HG03108 (cell line): Measurements from ENCODE around the gene GRID2.

ENCODE experiments used
- ATAC-seq: cut with Tn5 transposase; IDR thresholded peaks from one replicate; pipeline ENCODE4 v1.9.1; 2021; ENCODE audit warnings: moderate library complexity; ENCODE audit not compliant: unreplicated experiment

Gene GRID2

GRCh38 chr4:93467484-93468155 lies 1163.9 kb downstream of the GRID2 start:
- ATAC-seq, result no peak

GRCh38 chr4:93469560-93469959 lies 1165.8 kb downstream of the GRID2 start:
- no peak for ATAC-seq

GRCh38 chr4:93475730-93476129 lies 1172.0 kb downstream of the GRID2 start:
- ATAC-seq, result no peak

- ATAC-seq, result no peak
These were observed 1175.0 kb downstream of the GRID2 start for GRCh38 chr4:93478805-93479204.

GRCh38 chr4:93480452-93480851 lies 1176.7 kb downstream of the GRID2 start:
- ATAC-seq, result no peak

GRCh38 chr4:93495346-93495745 lies 1191.6 kb downstream of the GRID2 start:
- ATAC-seq, result no peak

- no peak for ATAC-seq
These were observed 1197.5 kb downstream of the GRID2 start for GRCh38 chr4:93501244-93501643.

- no peak for ATAC-seq
These were observed 1198.2 kb downstream of the GRID2 start for GRCh38 chr4:93501946-93502345.

GRCh38 chr4:93502991-93503390 lies 1199.2 kb downstream of the GRID2 start:
- ATAC-seq, result no peak

- no peak for ATAC-seq
These were observed 1210.1 kb downstream of the GRID2 start for GRCh38 chr4:93513851-93514250.

- no peak for ATAC-seq
These were observed 1211.4 kb downstream of the GRID2 start for GRCh38 chr4:93515208-93515607.

GRCh38 chr4:93529692-93530372 lies 1226.1 kb downstream of the GRID2 start:
- no peak for ATAC-seq

- no peak for ATAC-seq
These were observed 1228.5 kb downstream of the GRID2 start for GRCh38 chr4:93532234-93532633.

- no peak for ATAC-seq
These were observed 1236.8 kb downstream of the GRID2 start for GRCh38 chr4:93540562-93540961.

GRCh38 chr4:93561842-93562241 lies 1258.1 kb downstream of the GRID2 start:
- no peak for ATAC-seq

GRCh38 chr4:93568758-93569157 lies 1265.0 kb downstream of the GRID2 start:
- no peak for ATAC-seq

GRCh38 chr4:93573285-93573684 lies 1269.5 kb downstream of the GRID2 start:
- ATAC-seq, result no peak

- no peak for ATAC-seq
These were observed 1275.2 kb downstream of the GRID2 start for GRCh38 chr4:93578942-93579341.

GRCh38 chr4:93605163-93605562 lies 1301.4 kb downstream of the GRID2 start:
- ATAC-seq, result no peak

GRCh38 chr4:93617606-93618005 lies 1313.8 kb downstream of the GRID2 start:
- ATAC-seq, result no peak

GRCh38 chr4:93633721-93634120 lies 1330.0 kb downstream of the GRID2 start:
- ATAC-seq, result no peak

- no peak for ATAC-seq
These were observed 1332.2 kb downstream of the GRID2 start for GRCh38 chr4:93635943-93636342.

- no peak for ATAC-seq
These were observed 1341.4 kb downstream of the GRID2 start for GRCh38 chr4:93645120-93645519.
